ENCODE measurements around the gene TOMM7. TPM values are rescaled to one million over a fixed set of nuclear protein-coding genes. Genes with fewer than 3 reads are reported as not detected.

TOMM7 gene
- total RNA-seq, 1 donor from 2014 or later = 191 TPM

DNA sequence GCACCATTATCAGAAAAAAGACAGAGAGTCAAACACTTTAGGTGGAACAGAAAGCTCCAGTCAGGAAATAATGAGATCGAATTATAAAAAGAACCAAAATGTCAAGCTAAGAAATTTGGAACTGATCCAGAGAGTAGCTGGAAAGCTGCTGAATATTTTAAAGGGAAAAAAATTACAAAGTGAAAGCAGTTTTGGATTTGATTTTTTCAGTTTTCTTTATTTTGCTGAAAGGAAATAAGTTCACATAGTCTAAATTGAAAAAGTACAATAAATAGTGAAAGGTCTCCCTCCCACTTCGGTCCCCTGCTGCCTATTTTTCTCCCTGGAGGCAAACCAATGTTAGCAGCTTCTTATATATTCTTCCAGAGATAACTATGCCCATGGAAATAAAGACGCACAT is 11.3 kb upstream of the TOMM7 start:
- H3K27ac Mint-ChIP-seq (ENCODE audit: unreplicated experiment) = no peak overlapping the region
- no peak for DNase-seq (ENCODE audit: low spot score)

GRCh38 chr7:22833113-22833855 is 10.6 kb upstream of the TOMM7 start:
- no peak for DNase-seq (ENCODE audit: low spot score)
- Mint-ChIP-seq H3K36me3 (ENCODE audit: low read depth, unreplicated experiment) (no peaks in the 10 kb centered on the region), H3K4me1 (ENCODE audit: unreplicated experiment) (no peaks in the 10 kb centered on the region), H3K27ac (ENCODE audit: unreplicated experiment) (no peak overlapping the region), H3K27me3 (ENCODE audit: unreplicated experiment) (no peaks in the 10 kb centered on the region), H3K9me3 (ENCODE audit: unreplicated experiment) (no peaks in the 10 kb centered on the region), H3K4me3 (ENCODE audit: unreplicated experiment) (no peak overlapping the region)
- TF ChIP-seq CTCF (IDR thresholded peaks at IDR 0.05; ENCODE audit: unreplicated experiment) = no peak

More for the DNA sequence above, 11.3 kb upstream of the TOMM7 start:
- H3K27me3 Mint-ChIP-seq (ENCODE audit: unreplicated experiment) = no peaks in the 10 kb centered on the region
- H3K36me3 Mint-ChIP-seq (ENCODE audit: low read depth, unreplicated experiment) = no peaks in the 10 kb centered on the region
- TF ChIP-seq CTCF (IDR thresholded peaks at IDR 0.05; ENCODE audit: unreplicated experiment) = no peak
- no peaks in the 10 kb centered on the region for H3K4me1 Mint-ChIP-seq (ENCODE audit: unreplicated experiment)
- H3K9me3 Mint-ChIP-seq (ENCODE audit: unreplicated experiment) = no peaks in the 10 kb centered on the region
- H3K4me3 Mint-ChIP-seq (ENCODE audit: unreplicated experiment) = no peak overlapping the region

DNA sequence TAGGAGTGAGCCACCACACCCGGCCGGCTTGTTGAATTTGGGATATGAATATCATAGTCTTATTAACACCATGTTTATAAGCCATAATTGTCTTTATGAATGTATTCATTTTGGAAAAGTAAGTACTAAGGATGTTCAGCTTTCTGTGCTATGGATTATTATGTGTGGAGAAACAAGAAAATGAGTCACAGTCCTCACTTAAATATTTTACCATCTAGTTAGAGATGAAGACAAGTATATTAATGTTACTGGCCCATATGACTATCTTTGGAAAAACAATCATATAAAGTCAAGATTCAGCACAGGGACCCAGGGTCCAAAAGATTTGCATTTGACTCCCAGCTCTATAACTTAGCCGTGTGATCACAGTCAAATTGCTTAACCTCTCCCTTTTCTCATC is 9.8 kb upstream of the TOMM7 start:
- Mint-ChIP-seq H3K4me3 (ENCODE audit: unreplicated experiment) (no peak overlapping the region), H3K4me1 (ENCODE audit: unreplicated experiment) (no peaks in the 10 kb centered on the region), H3K36me3 (ENCODE audit: low read depth, unreplicated experiment) (no peaks in the 10 kb centered on the region), H3K9me3 (ENCODE audit: unreplicated experiment) (no peaks in the 10 kb centered on the region), H3K27ac (ENCODE audit: unreplicated experiment) (no peak overlapping the region), H3K27me3 (ENCODE audit: unreplicated experiment) (no peaks in the 10 kb centered on the region)
- DNase-seq (ENCODE audit: low spot score) = no peak
- TF ChIP-seq CTCF (IDR thresholded peaks at IDR 0.05; ENCODE audit: unreplicated experiment) = no peak

DNA sequence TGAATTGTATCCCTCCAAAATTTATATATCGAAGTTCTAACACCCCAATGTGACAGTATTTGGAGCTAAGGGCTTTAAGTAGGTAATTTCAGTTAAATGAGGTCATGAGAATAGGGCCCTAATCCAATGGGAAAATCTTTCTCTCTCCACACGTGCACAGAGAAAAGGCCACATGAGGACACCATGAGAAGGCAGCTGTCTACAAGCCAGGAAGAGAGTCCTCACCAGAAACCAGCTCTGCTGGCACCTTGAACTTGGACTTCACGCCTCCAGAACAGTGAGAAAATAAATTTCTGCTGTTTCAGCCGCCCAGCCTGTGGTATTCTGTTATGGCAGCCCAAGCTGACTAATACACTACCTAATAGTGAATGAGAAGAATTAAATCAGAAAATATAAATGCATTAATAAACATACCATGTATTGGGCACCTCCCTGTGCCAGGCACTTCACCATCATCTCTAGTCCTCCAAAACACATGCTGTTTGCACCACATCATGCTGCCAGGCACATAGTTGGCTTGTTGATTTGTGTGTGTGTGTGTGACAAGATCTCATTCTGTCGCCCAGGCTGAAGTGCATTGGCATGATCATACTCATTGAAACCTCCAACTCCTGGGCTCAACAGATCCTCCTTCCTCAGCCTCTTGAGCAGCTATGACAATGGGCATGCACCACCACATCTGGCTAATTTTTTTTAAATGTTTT is 9.1 kb upstream of the TOMM7 start:
- H3K4me1 Mint-ChIP-seq (ENCODE audit: unreplicated experiment) = no peaks in the 10 kb centered on the region
- no peak for TF ChIP-seq CTCF (IDR thresholded peaks at IDR 0.05; ENCODE audit: unreplicated experiment)
- H3K27ac Mint-ChIP-seq (ENCODE audit: unreplicated experiment) = no peak overlapping the region
- H3K36me3 Mint-ChIP-seq (ENCODE audit: low read depth, unreplicated experiment) = no peaks in the 10 kb centered on the region
- H3K4me3 Mint-ChIP-seq (ENCODE audit: unreplicated experiment) = no peak overlapping the region
- no peak for DNase-seq (ENCODE audit: low spot score)
- H3K9me3 Mint-ChIP-seq (ENCODE audit: unreplicated experiment) = no peaks in the 10 kb centered on the region
- H3K27me3 Mint-ChIP-seq (ENCODE audit: unreplicated experiment) = no peaks in the 10 kb centered on the region

GRCh38 chr7:22827563-22827962 is 4.9 kb upstream of the TOMM7 start:
- DNase-seq (ENCODE audit: low spot score) = no peak
- Mint-ChIP-seq H3K27ac (ENCODE audit: unreplicated experiment) (no peak overlapping the region), H3K4me3 (ENCODE audit: unreplicated experiment) (no peak overlapping the region), H3K4me1 (ENCODE audit: unreplicated experiment) (peaks cover 7% of the 10 kb centered on the region), H3K9me3 (ENCODE audit: unreplicated experiment) (no peaks in the 10 kb centered on the region), H3K27me3 (ENCODE audit: unreplicated experiment) (peaks cover 1% of the 10 kb centered on the region), H3K36me3 (ENCODE audit: low read depth, unreplicated experiment) (no peaks in the 10 kb centered on the region)
- no peak for TF ChIP-seq CTCF (IDR thresholded peaks at IDR 0.05; ENCODE audit: unreplicated experiment)
